Cardiac muscle cell (in vitro differentiated cells and primary cell): Measurements from ENCODE around the gene OTOG. TPM values are rescaled to one million over a fixed set of nuclear protein-coding genes. Genes with fewer than 3 reads are reported as not detected.
A peak's percentile ranks its signal among the peaks of the same experiment; 100 is the strongest.

Source experiments
- DNase-seq, 2 donors: peaks; one replicate each; pipeline versions ENCODE4 v3.0.0 to v3.0.0-alpha.2; 2010 to 2017; ENCODE audit warnings: low read depth in 1 of 2, low spot score in 1 of 2
- H3K27ac ChIP-seq: fragments of 200-600 bp; sonication (generic); 2 replicates; pipeline ENCODE4 v1.5.1; 2016
- H3K27me3 ChIP-seq: fragments of 200-600 bp; sonication (generic); 2 replicates; pipeline ENCODE4 v1.6.0; 2016; ENCODE audit warnings: control low read depth
- H3K36me3 ChIP-seq: fragments of 200-600 bp; sonication (generic); 2 replicates; pipeline ENCODE4 v1.5.1; 2016; ENCODE audit warnings: control low read depth
- H3K4me1 ChIP-seq: fragments of 200-600 bp; sonication (generic); 2 replicates; pipeline ENCODE4 v1.8.1; 2017; ENCODE audit warnings: low read depth, mild to moderate bottlenecking, mixed run types
- H3K4me3 ChIP-seq: fragments of 200-600 bp; sonication (generic); 2 replicates; pipeline ENCODE4 v1.5.1; 2016; ENCODE audit warnings: mild to moderate bottlenecking
- H3K9me3 ChIP-seq: fragments of 200-600 bp; sonication (generic); 2 replicates; pipeline ENCODE4 v1.5.1; 2017; ENCODE audit warnings: low read depth, mild to moderate bottlenecking, control low read depth
- polyA plus RNA-seq: library from polyadenylated mRNA; unstranded; fragments of >200 nt; fragmentation: Nextera tagmentation; extraction: Ambion mirVana; gene quantifications from 2 replicates; pipeline ENCODE4 v1.2.1, GENCODE V29; 2016
- total RNA-seq: library from RNA; depleted of rRNA; stranded (reverse); fragments of >200 nt; gene quantifications from 2 replicates; pipeline ENCODE4 v1.2.3, GENCODE V29; 2016
- TF ChIP-seq, protein P1 (sequence below): IDR thresholded peaks from 2 replicates; pipeline ENCODE4 v1.5.1; 2012; ENCODE audit warnings: low read depth, mild to moderate bottlenecking, low read length

The OTOG gene
- total and polyA plus RNA-seq, 2 experiments from 2014 or later, result 0.15 TPM; not detected in 1

DNA sequence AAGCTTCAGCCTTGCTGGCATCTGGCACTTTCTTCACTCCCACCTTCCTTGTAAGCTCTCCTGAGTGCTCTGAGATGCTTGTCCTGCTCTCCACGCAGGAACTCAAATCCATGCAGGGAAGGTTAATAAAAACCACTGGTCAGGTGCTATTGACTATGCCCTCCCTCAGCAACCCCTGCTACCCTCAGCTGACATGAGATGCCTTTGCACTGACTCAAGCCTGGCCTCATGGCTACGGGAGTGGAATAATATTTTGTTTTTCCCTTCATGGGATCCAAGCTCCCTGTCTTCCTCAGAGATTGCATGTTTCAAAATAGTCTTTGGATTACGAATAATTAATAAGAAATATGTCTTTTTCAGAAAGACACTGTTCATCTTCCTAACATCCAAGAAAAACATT lies 38.8 kb upstream of the OTOG start:
- TF ChIP-seq, protein P1, sequence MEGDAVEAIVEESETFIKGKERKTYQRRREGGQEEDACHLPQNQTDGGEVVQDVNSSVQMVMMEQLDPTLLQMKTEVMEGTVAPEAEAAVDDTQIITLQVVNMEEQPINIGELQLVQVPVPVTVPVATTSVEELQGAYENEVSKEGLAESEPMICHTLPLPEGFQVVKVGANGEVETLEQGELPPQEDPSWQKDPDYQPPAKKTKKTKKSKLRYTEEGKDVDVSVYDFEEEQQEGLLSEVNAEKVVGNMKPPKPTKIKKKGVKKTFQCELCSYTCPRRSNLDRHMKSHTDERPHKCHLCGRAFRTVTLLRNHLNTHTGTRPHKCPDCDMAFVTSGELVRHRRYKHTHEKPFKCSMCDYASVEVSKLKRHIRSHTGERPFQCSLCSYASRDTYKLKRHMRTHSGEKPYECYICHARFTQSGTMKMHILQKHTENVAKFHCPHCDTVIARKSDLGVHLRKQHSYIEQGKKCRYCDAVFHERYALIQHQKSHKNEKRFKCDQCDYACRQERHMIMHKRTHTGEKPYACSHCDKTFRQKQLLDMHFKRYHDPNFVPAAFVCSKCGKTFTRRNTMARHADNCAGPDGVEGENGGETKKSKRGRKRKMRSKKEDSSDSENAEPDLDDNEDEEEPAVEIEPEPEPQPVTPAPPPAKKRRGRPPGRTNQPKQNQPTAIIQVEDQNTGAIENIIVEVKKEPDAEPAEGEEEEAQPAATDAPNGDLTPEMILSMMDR, result no peak

GRCh38 chr11:17508791-17509190 lies 38.3 kb upstream of the OTOG start:
- H3K27me3 ChIP-seq, result no peaks in the 10 kb centered on the region
- TF ChIP-seq, protein P1, result no peak

More for the DNA sequence above, 38.8 kb upstream of the OTOG start:
- no peaks in the 10 kb centered on the region for H3K36me3 ChIP-seq
- no peaks in the 10 kb centered on the region for H3K9me3 ChIP-seq
- DNase-seq, result peak in 1 of 2 donors; percentile 13
- no peaks in the 10 kb centered on the region for H3K27me3 ChIP-seq
- H3K4me1 ChIP-seq, result no peaks in the 10 kb centered on the region
- no peak overlapping the region for H3K4me3 ChIP-seq
- H3K27ac ChIP-seq, result no peak overlapping the region

GRCh38 chr11:17510507-17511206 lies 36.4 kb upstream of the OTOG start:
- H3K36me3 ChIP-seq, result no peaks in the 10 kb centered on the region
- H3K4me1 ChIP-seq, result no peaks in the 10 kb centered on the region
- peak in 1 of 2 donors; percentile 37 for DNase-seq
- H3K9me3 ChIP-seq, result no peaks in the 10 kb centered on the region
- H3K27ac ChIP-seq, result no peak overlapping the region
- TF ChIP-seq, protein P1, result no peak
- H3K27me3 ChIP-seq, result no peaks in the 10 kb centered on the region
- H3K4me3 ChIP-seq, result no peak overlapping the region

More at GRCh38 chr11:17508791-17509190, 38.3 kb upstream of the OTOG start:
- Histone ChIP-seq H3K4me1 (no peaks in the 10 kb centered on the region), H3K4me3 (no peak overlapping the region), H3K27ac (no peak overlapping the region), H3K9me3 (no peaks in the 10 kb centered on the region), H3K36me3 (no peaks in the 10 kb centered on the region)
- peak in 1 of 2 donors; percentile 4 for DNase-seq

- no peak overlapping the region for H3K4me3 ChIP-seq
Measured at GRCh38 chr11:17511571-17511970, 35.5 kb upstream of the OTOG start.

DNA sequence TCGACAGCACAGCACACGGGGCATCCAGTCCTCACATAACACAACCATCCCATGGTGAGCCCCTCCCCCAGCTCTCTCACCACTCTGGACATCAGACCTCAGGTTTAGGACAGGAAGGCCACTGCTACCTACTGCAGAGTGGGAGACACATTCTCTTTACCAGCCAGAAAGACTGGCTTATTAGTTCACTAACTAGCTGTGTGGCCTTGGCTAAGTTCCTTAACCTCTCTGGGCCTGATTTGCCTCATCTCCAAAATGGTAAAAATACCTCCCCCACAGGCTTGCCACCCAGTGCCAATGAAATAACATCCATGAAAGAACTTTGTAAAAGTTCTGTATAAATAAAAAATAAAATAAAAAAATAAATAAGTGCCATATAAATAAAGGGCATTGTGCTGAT lies 35.0 kb upstream of the OTOG start:
- H3K9me3 ChIP-seq, result no peaks in the 10 kb centered on the region
- no peaks in the 10 kb centered on the region for H3K36me3 ChIP-seq
- H3K27me3 ChIP-seq, result no peaks in the 10 kb centered on the region
- no peak overlapping the region for H3K27ac ChIP-seq
- TF ChIP-seq, protein P1, result no peak
- no peak for DNase-seq
- H3K4me3 ChIP-seq, result no peak overlapping the region
- no peaks in the 10 kb centered on the region for H3K4me1 ChIP-seq

More at GRCh38 chr11:17511571-17511970, 35.5 kb upstream of the OTOG start:
- no peak overlapping the region for H3K27ac ChIP-seq
- H3K27me3 ChIP-seq, result no peaks in the 10 kb centered on the region
- TF ChIP-seq, protein P1, result no peak
- H3K36me3 ChIP-seq, result no peaks in the 10 kb centered on the region
- no peak for DNase-seq
- no peaks in the 10 kb centered on the region for H3K4me1 ChIP-seq
- H3K9me3 ChIP-seq, result no peaks in the 10 kb centered on the region
